CD4-positive, alpha-beta T cell (primary cell): ENCODE measurements around the gene GSG1L. TPM values are rescaled to one million over a fixed set of nuclear protein-coding genes. Genes with fewer than 3 reads are reported as not detected.
A peak's percentile ranks its signal among the peaks of the same experiment; 100 is the strongest.

Experiments used
- ATAC-seq: fragments of 200-7000 bp; cut with Tn5 transposase; one replicate; pipeline ENCODE4 v1.10.0; 2022; ENCODE audit warnings: mild to moderate bottlenecking; ENCODE audit not compliant: poor library complexity
- CTCF ChIA-PET: fragments of 350-600 bp; sonication (Branson Sonifier 250); formaldehyde crosslinking; loops from one replicate; lab custom pipeline; 2021; ENCODE audit warnings: antibody characterized with exemption, inconsistent platforms; lab: Charles Lee
- POLR2A ChIA-PET: fragments of 350-600 bp; sonication (Branson Sonifier 250); formaldehyde crosslinking; loops from one replicate; lab custom pipeline; 2021; ENCODE audit warnings: antibody characterized with exemption, inconsistent platforms; lab: Charles Lee
- DNase-seq, 14 experiments: peaks; one replicate each; pipeline ENCODE4 v3.0.0-alpha.2; 2013 to 2020; ENCODE audit warnings: mixed read lengths in 2 of 14
- H3K27ac ChIP-seq, 2 donors: one replicate each; pipeline versions ENCODE4 v1.5.1 to v1.7.0; 2013; ENCODE audit warnings: low read length in 2 of 2, low read depth in 1 of 2, mild to moderate bottlenecking in 1 of 2
- H3K27me3 ChIP-seq, 2 experiments: 1 replicate in 1 of 2; 2 replicates in 1 of 2; pipeline versions ENCODE4 v1.6.1 to v1.7.0; 2013; ENCODE audit warnings: low read length in 2 of 2, control low read depth in 1 of 2, mild to moderate bottlenecking in 1 of 2, moderate library complexity in 1 of 2; ENCODE audit not compliant: insufficient read depth in 2 of 2, control insufficient read depth in 1 of 2
- H3K36me3 ChIP-seq: one replicate; pipeline ENCODE4 v1.6.1; 2013; ENCODE audit warnings: low read length, control low read depth; ENCODE audit not compliant: insufficient read depth
- H3K4me1 ChIP-seq: one replicate; pipeline ENCODE4 v1.6.1; 2013; ENCODE audit warnings: low read length, control low read depth; ENCODE audit not compliant: insufficient read depth
- H3K4me3 ChIP-seq: one replicate; pipeline ENCODE4 v1.5.1; 2013; ENCODE audit warnings: mild to moderate bottlenecking, low read length, moderate library complexity
- H3K9me3 ChIP-seq, 2 experiments: 1 replicate in 1 of 2; 2 replicates in 1 of 2; pipeline versions ENCODE4 v1.6.1 to v1.7.0; 2013; ENCODE audit warnings: low read length in 2 of 2, mild to moderate bottlenecking in 2 of 2, control low read depth in 1 of 2, moderate library complexity in 1 of 2; ENCODE audit not compliant: control insufficient read depth in 1 of 2, insufficient read depth in 1 of 2
- H3K27ac Mint-ChIP-seq: one replicate; pipeline ENCODE4 v1.8.0; 2020; ENCODE audit warnings: mixed read lengths
- H3K27me3 Mint-ChIP-seq: one replicate; pipeline ENCODE4 v1.8.0; 2021; ENCODE audit warnings: mixed read lengths
- H3K36me3 Mint-ChIP-seq: one replicate; pipeline ENCODE4 v1.8.0; 2021; ENCODE audit warnings: low read depth, mixed read lengths
- H3K4me1 Mint-ChIP-seq: one replicate; pipeline ENCODE4 v1.8.0; 2021; ENCODE audit warnings: low read depth, mixed read lengths
- H3K4me3 Mint-ChIP-seq: one replicate; pipeline ENCODE4 v1.8.0; 2020; ENCODE audit warnings: mild to moderate bottlenecking, mixed read lengths
- H3K9me3 Mint-ChIP-seq: one replicate; pipeline ENCODE4 v1.8.0; 2020; ENCODE audit warnings: mixed read lengths
- CTCF ChIP-seq: fragments of 200-600 bp; IDR thresholded peaks from one replicate; pipeline ENCODE4 v1.8.0; 2022; ENCODE audit warnings: antibody characterized with exemption, mild to moderate bottlenecking
- intact Hi-C, 2 experiments: fragments of 100-400 bp; cut with DNase I in 1 of 2; cut with micrococcal nuclease in 1 of 2; formaldehyde crosslinking; loops; one replicate each; pipeline versions ENCODE4 v1.15.1 to v1.9.0; 2023 to 2025; cut with DNase I, micrococcal nuclease
- total RNA-seq, 174 experiments: library from RNA in 2 of 174; stranded (reverse) in 2 of 174; gene quantifications; one replicate each; pipeline ENCODE4 v1.2.3 and lab custom pipeline; 2021 to 2026

Gene GSG1L
- total RNA-seq, 2 experiments from 2014 or later, result not detected

- no peaks in the 10 kb centered on the region for H3K36me3 ChIP-seq
- no peak for ATAC-seq
- intact Hi-C loops, result loop anchor here in 1 of 2 experiments (5.0 kb wide), 1 partner anchor 92 kb away; no protein-coding TSS in a partner anchor
- Mint-ChIP-seq H3K4me1 (no peaks in the 10 kb centered on the region), H3K27me3 (peaks cover 41% of the 10 kb centered on the region), H3K4me3 (no peak overlapping the region), H3K27ac (no peak overlapping the region), H3K9me3 (no peaks in the 10 kb centered on the region), H3K36me3 (no peaks in the 10 kb centered on the region)
- CTCF ChIA-PET, result no interaction called here
- no peak for DNase-seq
- no peak for TF ChIP-seq CTCF
- POLR2A ChIA-PET, result no interaction called here
- H3K27me3 ChIP-seq, result peaks cover 19 to 35% of the 10 kb centered on the region in 2 experiments
- no peaks in the 10 kb centered on the region for H3K4me1 ChIP-seq
- no peak overlapping the region for H3K27ac ChIP-seq
- H3K9me3 ChIP-seq, result no peaks in the 10 kb centered on the region
- H3K4me3 ChIP-seq, result no peak overlapping the region
Observed at GRCh38 chr16:28064706-28065249, 1.3 kb upstream of the GSG1L start.

DNA sequence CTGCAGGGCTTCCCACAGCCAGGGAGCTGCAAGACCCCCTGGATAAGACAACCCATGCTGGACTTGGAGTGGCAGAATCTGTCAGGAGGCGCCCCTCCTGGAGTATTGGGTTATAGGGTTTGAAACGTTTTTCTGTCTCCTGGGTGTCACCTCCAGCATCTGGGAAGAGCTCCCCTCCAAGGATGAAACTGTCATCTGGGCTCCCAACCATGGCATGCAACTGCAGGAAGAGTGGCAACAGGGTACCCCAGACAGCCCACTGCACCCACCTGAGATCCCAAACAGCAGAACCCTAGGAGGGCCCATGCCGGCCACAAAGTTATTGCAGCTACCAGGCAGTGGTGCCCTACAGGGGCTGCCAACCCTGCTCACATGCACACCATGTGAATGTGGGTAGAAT, 636 bp upstream of the GSG1L start:
- Histone ChIP-seq H3K36me3 (no peaks in the 10 kb centered on the region), H3K4me3 (no peak overlapping the region), H3K27me3 (peaks cover 23 to 42% of the 10 kb centered on the region in 2 experiments), H3K4me1 (no peaks in the 10 kb centered on the region), H3K9me3 (no peaks in the 10 kb centered on the region), H3K27ac (no peak overlapping the region)
- Mint-ChIP-seq H3K36me3 (no peaks in the 10 kb centered on the region), H3K4me3 (no peak overlapping the region), H3K27ac (no peak overlapping the region), H3K4me1 (no peaks in the 10 kb centered on the region), H3K9me3 (no peaks in the 10 kb centered on the region), H3K27me3 (peaks cover 48% of the 10 kb centered on the region)
- intact Hi-C loops, result no loop called here
- TF ChIP-seq CTCF, result no peak
- POLR2A ChIA-PET, result no interaction called here
- CTCF ChIA-PET, result no interaction called here
- no peak for ATAC-seq
- no peak for DNase-seq

DNA sequence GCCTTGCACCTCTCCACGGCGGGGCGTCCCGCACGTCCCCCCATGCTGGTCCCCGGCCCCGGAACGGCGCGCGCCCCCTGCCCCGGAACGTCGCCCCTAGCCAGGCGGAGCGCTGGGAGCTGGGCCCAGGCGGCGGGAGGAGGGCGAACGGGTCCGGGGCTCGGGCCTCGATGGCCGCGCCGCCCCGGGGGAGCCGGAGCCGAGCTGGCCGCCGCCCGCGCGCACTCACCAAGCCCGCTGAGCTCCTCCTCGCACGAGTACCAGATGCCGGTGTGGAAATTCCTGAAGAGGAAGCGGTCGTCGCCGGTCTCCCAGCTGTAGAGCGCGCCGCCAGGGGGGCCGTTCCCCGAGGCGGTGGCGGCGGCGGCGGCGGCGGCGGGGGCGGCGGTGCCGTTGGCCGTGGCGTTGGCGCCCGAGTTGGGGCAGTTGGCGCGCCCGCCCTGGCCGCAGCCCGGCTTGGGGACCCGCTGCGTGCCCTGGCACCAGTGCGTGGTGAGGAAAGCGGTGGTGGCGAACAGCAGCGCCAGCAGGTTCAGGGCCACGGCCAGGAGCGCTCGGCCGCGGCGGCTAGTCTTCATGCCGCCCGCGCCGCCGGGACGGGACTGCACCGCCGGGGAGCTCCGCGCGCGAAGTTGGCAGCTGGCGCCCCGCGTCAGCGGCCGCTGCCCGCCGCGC, 530 bp downstream of the GSG1L start:
- Mint-ChIP-seq H3K9me3 (no peaks in the 10 kb centered on the region), H3K27me3 (peaks cover 59% of the 10 kb centered on the region), H3K36me3 (no peaks in the 10 kb centered on the region), H3K4me3 (no peak overlapping the region), H3K4me1 (no peaks in the 10 kb centered on the region), H3K27ac (no peak overlapping the region)
- ChIA-PET CTCF (no interaction called here), POLR2A (no interaction called here)
- ATAC-seq, result no peak
- Histone ChIP-seq H3K4me3 (no peak overlapping the region), H3K36me3 (no peaks in the 10 kb centered on the region), H3K4me1 (peaks cover 2% of the 10 kb centered on the region), H3K27ac (no peak overlapping the region), H3K27me3 (peaks cover 26 to 52% of the 10 kb centered on the region in 2 experiments), H3K9me3 (no peaks in the 10 kb centered on the region)
- intact Hi-C loops, result no loop called here
- TF ChIP-seq CTCF, result no peak
- peak in 1 of 14 experiments; percentile 13 for DNase-seq
